Right lung (tissue), 10 donors: Measurements from ENCODE around the gene CD300LD. TPM values are rescaled to one million over a fixed set of nuclear protein-coding genes. Genes with fewer than 3 reads are reported as not detected.
A peak's percentile ranks its signal among the peaks of the same experiment; 100 is the strongest.
"Not testable (repeated sequence)": the region's sequence is repeated elsewhere in the genome, so short reads cannot be mapped to it uniquely, and the experiment has no call there.

ENCODE experiments used
- DNase-seq, 2 donors: peaks; one replicate each; pipeline ENCODE4 v3.0.0-alpha.2; 2013
- long read RNA-seq, 8 donors: transcript quantifications; one replicate each; lab custom pipeline, GENCODE V29; 2026
- polyA plus RNA-seq, 5 donors: library from polyadenylated mRNA; unstranded; fragments of 120-200 nt; gene quantifications; one replicate each; pipeline versions ENCODE4 v1.2.1 to v1.2.3, GENCODE V29; 2013; ENCODE audit warnings: inconsistent platforms in 1 of 5, low replicate concordance in 1 of 5; ENCODE audit not compliant: insufficient read length in 5 of 5, insufficient read depth in 1 of 5

Gene CD300LD
- under 1 TPM in 1 of 5 donors, not detected in 4; 0.08 TPM for polyA plus RNA-seq
- long read RNA-seq, donor 1, result 0 reads
- long read RNA-seq, donor 2, result 0 reads
- long read RNA-seq, donor 3, result 0 reads
- long read RNA-seq, donor 4, result 0 reads
- long read RNA-seq, donor 5, result 0 reads
- long read RNA-seq, donor 6, result 0 reads
- long read RNA-seq, donor 7, result 0 reads
- long read RNA-seq, donor 8, result 0 reads

DNA sequence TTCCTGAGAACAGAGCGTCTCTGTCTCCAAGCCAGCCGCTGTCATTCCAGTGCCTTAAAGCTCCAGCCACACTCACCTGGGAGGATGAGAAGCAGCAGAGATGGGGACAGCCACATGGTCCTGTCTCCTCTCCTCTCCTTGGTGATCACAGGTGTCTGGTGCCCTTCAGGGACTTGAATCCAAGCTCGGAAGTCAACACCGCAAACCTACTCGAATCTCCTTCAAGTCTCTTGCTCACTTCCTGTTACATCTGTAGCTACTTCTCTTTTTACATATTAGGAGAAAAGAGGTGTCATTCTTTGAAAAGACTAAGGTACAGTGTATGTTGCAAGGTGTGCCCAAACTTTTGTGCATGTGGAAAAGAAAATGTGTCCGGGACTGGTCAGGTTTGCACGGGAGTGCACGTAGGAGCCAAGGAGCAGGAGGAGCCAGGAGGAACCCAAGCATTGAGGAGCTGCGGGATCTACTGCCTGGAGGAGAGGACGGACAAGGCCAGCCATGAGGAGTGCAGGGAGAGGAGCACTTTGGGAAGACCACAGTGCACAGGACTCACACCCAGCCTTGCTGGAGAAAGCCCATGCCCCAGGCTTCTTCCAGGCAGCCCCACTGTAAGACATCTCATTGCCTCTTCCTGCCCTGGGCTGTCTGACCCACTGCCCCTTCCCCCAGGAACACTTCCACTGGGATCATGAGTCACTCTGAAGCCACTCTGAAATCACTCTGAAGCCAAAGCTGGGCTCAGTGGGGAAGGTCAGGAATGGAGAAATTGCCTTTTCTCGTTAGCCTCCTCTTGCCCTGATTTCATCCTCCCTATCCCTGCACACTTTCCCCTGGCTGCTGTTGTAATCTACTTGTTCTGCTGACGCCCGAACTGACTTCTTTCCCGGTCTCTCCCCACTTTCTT, at the start of gene CD300LD:
Gene CD300LD (minus strand): TSS at position 197 of the 904 bp plus-strand sequence. CDS start 81 bp downstream, at position 116.
- DNase-seq, result no peak

DNA sequence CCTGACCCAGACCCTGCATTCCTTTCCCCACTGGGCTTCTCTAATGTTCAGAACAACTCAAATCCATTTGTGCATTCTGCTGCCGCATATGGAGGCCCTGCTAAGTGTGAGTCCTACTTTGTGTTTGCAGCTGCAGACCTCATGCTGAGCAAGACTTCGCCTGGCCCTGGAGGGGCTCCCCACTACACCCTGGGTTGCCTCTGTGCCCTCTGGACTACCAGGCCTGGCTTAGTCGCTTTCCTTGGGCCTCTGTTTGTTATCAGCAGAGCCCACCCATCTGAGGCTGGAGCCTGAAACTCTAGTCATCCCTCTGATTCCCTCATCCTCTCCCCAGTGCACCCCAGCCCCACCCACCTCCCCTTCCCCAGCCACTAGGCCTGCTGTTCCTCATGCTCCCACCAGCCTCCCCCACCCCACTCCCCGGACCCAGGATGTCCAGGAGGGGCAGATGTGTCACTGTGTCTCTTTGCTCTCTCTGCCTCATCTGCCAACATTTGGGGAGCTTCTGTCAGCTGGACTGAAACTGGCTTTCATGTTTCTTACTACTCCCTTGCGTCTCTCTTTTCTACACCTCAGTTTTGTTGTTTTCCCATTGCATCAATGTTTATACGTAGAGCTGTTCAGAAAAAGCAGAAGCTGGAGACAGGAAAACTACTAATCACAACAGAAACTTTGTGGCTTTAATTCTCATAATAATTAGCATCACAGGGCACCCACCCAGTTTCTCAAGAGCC, 49.3 kb upstream of the CD300LD start:
- no peak for DNase-seq

DNA sequence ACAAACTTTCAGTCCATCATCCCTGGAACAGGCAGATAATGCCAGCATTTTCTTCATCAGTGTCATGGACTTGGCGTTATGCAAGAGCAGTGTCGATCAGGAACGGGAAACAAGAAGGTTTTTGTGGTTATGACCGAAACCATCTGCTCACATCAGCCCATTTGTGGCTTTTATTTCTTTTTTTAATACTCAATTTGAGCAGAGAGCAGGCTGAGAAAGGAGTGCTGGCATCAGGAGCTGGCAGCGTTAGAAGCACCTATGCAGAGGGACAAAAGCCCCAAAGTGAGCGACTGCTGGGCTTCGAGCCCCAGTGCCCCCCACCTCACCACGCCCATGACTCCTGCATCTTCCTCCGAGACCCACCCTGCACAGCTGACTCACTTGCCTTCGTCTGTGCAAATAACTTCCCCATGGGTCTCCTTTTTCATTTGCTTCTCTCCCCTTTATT, 47.6 kb upstream of the CD300LD start:
- DNase-seq, result no peak

DNA sequence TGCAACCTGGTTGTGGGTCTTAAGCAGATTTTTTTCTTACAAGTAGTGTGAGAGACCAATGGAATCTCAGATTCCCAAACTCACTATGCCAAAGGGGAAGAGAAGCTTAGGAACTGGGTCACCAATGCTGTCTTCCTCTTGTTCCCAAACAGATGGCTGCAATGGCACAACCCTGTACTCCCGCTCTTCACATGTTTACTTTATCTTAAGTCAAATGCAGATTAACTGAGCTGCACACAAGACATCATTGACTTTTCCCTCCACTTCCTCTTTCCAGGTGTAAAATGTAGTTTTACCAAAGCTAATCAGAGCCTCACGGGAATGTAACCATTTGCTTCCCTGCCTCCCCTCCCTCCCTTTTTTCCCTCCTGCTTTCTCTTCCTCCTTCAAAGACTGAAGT, 45.8 kb upstream of the CD300LD start:
- DNase-seq, result no peak

DNA sequence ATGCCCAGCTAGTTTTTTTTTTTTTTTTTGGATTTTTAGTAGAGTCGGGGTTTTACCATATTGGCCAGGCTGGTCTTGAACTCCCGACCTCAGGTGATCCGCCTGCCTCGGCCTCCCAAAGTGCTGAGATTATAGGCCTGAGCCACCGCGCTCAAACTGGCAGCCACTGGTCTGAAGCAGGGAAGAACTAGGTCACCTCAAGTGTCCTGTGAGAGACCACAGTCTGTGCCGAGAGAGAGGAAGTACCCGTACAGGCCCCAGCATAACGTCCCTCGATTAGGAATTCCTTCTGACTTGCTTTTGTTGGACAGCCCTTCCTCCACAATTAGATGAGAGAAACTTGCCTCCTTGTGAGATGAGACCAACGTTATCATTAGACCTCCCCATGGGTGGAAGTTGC, 45.2 kb upstream of the CD300LD start:
- DNase-seq, result no peak

DNA sequence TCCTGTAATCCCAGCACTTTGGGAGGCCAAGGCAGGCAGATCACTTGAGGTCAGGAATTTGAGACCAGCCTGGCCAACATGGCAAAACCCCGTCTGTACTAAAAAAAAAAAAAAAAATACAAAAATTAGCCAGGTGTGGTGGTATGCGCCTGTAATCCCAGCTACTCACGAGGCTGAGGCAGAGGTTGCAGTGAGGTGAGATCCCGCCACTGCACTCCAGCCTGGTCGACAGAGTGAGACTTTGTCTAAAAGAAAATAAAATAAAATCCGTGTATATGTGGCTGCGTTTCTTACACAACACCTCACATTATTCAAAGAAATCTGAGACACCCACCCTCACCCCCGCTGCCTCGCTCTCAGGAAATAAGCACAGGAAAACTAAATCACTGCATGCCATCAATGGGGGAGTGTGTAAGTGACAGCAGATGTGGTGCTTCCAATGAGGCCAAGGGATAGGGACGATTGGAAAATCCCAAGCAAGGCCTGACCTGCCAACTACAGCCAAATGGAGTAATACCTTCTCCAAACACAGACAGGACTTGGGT, 44.5 kb upstream of the CD300LD start:
- not testable (repeated sequence) for DNase-seq

DNA sequence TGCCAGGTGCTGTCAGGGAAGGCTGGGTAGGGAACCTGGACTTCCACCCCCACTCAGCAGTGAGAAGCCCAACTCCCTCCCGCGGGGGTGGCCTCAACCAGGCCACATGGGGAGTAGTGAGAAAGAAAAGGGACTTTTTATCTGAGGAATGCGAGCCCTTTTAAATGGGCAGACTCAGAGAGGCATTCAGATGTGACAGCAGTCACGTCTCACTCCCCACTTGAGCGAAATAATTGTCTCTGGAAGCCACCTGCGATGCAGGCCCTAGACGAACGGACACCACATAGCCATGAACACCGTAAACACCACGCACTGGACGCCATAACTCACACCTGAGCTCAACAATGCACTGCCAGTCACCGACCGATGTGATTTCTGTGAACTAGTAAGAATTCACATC, 43.3 kb upstream of the CD300LD start:
- DNase-seq, result no peak

DNA sequence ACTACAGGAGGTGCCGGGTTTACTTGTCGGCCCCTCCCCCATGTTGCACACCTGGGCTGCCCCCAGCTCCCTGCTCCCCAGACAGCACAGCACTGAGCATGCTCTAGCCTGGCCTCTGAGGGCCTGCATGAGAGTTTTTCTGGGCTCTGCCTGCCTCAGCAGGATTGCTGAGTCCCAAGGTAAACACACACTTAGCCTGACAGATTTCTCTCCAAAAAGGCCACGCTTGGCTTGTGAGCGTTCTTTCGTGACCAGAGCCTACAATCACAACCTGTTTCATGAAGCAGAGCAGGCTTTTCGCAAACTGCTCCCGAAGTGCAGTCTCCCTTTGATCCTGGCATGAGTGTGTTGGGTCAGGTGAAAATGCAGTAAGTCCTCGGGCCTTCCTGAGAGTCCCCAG, 41.2 kb upstream of the CD300LD start:
- no peak for DNase-seq

DNA sequence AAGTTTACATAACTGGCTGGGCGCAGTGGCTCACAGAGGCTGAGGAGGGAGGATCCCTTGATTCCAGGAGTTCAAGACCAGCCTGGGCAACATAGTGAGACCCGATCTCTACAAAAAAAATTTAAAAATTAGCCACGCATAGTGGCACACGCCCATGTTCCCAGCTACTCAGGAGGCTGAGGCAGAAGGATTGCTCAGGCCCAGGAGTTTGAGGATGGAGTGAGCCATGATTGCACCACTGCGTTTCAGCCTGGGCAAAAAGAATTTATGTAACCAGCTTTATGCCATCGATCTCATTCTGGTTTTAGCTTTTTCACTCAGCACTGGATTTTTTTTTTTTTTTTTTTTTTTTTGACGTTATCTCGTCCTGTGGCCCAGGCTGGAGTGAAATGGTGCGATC, 40.5 kb upstream of the CD300LD start:
- DNase-seq, result no peak

DNA sequence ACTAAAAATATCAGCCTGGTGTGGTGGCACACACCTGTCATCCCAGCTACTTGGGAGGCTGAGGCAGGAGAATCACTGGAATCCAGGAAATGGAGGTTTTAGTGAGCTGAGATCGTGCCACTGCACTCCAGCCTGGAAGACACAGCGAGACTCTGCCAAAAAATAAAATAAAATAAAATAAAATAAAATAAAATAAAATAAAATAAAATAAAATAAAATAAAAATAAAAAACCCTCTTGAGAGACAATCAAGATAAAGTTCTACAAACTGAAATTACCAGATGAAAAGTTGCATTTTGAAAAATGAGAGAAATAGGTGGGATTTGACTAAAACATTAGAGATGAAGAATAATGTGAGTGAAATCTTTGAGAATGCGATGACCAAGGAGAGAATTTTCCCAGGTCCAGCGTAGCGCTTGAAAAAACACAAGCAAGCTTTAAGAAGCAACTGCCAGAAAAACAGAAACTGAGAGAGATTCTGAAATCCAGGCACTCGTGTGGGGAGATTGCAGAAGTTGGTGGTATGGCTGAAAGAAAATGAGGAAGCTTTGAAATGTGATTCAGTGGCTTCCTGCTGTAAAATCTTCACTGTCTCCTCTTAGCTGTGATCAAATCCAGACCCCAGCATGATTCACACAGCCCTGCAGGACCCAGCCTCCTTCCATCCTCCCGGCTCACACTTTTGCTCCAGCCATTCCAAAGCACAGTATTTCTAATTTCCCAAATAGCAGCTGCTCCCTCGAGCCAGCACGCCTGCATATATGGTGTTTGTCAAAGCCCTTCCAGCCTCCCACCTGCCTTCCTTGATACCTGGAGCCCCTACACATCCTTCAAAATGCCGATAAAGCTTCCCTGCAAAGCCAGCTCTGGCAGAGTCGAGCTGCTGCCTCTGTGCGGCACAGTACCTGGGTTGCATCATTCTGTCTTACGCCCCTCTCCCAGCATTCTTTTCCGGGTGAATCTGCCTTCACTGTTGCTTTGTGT, 39.7 kb upstream of the CD300LD start:
- no peak for DNase-seq

DNA sequence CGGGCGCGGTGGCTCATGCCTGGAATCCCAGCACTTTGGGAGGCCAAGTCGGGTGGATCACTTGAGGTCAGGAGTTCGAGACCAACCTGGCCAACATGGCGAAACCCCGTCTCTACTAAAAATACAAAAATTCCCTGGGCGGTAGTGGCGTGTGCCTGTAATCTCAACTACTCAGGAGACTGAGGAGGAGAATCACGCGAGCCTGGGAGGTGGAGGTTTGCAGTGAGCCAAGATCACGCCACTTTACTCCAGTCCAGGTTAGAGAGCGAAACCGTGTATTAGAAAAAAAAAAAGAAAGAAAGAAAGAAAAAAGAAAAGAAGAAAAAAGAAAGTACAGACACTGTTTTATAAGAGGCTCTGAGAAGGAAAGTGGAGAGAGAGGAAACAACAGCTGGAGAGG, 38.2 kb upstream of the CD300LD start:
- not testable (repeated sequence) for DNase-seq

DNA sequence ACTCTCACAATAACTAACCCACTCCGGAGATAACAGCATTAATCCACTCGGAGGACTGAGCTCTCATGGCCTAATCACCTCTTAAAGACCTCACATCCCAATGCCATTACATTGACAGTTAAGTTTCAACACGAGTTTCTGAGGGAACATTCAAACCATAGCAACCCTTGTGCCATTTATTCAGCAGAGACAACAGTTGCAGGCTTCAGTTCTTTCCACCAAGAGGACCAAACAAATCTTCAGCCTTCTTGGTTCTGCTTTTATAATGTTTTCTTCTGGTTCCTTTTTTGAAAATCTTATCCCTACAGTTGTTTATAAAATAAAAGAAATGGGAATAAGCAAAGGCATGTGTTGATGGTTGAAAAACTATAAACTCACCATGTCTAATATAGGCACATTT, 33.6 kb upstream of the CD300LD start:
- no peak for DNase-seq

DNA sequence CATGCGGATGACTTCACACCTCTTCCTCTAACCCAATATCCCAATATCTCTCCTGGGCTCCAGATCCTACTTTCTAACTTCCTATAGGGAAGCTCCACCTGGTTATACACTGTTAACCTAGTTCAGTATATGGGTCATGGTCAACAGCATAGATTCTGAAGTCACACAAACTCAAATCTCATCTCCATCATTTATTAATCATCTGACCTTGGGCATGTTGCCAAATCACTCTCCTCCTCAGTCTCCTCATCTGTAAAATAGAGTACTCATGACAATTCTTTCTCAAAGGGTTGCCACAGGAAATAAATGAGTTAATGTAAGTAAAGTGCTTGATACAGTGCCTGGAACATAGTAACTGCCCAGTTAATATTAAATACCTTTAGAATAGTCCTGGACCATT, 32.0 kb upstream of the CD300LD start:
- no peak for DNase-seq

DNA sequence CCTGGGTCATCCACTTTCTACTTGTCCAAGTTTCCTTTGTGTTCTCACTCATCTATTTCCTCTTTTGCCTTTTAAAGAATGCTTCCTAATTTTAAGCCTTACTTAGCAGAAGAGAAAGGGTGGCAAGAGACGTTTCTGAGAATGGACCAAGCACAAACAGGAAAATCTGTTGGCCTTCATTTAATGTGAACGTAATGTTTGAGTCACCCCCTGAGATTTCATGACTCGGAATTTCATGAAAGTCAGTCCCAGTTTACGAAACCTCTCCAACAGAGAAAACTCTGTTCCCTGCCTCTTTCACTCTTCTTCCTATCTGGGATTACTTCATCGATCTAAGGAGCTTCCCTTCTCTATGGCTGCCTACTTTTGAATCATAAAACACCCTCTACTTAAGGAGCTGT, 31.6 kb upstream of the CD300LD start, which contains the start of gene CD300E:
Gene CD300E (minus strand): TSS at position 46 of the 401 bp plus-strand sequence. CDS start 117 bp downstream, outside the sequence.
- DNase-seq, result no peak

DNA sequence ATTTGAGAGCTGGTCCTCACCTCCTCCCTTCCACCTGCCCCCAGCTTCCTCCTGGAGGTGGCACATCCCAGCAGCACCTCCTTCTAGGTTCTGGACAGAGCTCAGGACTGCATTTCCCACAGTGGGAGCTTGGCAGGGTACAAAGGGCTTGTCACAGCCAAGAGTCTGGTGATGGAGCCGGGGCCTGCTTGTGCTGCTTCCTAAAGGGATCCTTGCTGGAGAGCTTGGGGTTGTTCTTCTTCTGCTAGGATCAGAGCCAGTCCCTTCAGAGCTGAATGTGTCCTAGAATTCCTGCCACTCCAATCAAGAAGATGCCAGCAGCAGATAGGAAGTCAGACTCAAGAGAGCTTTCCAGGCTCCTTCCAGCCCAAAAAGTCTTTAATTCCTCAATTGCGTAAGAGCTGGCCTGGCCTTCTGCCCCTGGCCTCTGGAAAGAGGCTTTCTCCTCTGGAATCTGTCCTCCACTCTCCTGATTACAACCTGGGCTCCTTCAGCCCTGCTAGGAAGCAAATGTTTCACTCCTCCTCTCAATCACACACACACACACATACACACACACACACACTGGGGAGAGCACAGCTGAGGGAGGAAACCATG, 27.1 kb upstream of the CD300LD start:
- peak; percentile 14 to 26 for DNase-seq

DNA sequence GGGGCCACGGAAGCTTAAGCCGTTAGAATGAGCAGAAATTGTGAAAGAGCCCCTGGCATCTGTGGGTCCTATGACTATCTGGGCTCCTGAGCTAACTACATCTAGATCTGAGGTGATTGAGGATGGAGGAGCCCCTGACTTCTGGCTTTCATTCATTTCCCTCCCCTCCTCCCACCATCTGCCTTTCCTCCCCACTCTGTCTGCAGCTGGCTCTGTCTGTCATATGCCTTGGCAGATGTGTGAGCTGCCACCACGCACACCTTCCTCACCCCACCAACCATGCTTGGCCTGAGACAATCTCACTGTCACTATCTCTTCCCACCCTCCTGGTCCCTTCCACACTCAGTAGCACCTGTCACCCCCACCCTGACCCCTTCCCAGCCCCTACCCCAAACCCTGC, 26.4 kb upstream of the CD300LD start:
- DNase-seq, result no peak

DNA sequence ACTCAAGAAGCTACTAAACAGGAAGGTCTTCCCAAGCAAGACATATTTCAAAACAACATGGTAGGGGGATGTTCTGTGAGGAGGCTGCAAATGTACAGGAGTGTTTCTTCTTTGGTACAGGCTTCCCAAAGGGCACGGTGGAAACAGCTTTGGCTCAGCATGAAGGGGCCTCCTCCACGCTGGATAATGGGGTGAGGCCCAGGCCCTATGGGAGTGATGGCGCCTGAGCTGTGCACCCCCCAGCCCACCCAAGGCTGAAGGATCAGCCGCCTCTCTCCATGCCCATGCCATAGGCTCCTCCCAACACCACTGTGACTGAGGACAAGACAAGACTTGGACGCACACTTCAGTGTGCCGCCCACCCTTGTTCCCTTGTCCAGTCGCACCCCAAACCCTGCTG, 24.6 kb upstream of the CD300LD start:
- no peak for DNase-seq

DNA sequence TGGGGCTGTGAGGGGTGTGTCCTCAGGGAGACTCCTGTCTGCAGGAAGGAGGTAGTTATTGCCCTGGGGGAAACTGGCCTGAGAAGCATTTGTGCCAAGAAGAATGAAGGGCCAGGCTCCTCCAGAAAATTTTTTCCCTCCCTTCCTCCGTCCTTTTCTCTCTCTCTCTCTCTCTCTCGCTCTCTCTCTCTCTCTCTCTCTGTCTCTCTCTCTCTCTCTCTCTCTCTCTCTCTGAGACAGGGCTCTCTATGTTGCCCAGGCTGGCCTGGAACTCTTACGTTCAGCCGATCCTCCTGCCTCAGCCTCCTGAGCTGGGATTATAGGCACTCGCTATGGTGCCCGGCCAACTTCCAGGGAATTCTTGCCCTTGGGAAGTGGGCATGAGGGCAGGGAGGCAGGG, 20.0 kb upstream of the CD300LD start:
- no peak for DNase-seq

DNA sequence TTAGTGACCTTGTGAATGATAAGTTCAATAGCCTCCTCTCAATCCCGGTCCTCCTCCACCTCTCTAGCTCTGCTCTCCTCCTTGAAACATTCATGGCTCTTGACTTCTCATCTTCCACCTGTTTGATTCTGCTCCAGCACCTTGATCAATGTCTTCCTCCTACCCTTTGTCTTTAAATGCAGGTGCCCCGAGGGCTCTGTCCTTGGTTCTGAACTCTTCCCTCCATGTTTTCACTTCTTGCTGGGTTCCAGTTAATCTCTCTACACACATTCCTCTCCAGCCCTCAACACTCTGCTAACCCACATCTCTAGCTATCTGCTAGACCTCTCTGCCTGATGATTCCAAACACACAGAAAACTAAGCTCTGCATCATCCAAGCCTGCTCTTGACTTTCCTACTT, 18.0 kb upstream of the CD300LD start:
- no peak for DNase-seq

DNA sequence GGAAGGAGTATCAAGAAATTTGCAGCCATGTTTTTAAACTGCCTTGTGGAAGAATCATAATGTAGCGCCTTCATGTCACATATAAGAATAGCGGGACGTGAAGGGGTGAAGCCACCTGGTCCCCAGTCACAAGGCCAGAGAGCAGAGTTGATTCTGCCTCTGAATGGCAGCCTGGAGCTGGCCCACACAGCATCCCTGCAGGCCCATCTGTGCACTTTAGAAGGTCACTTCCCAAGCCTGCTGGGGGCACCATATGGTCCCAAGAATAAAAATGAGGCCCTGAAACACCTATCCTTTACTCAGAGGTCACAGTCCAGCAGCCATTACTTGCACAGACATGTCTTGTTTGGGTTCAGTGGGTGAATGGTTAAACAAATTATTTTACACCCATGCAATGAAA, 16.4 kb upstream of the CD300LD start:
- no peak for DNase-seq
